H9 (cell line): ENCODE measurements around the gene SQSTM1. TPM values are rescaled to one million over a fixed set of nuclear protein-coding genes. Genes with fewer than 3 reads are reported as not detected.

Source experiments
- DNase-seq: peaks from one replicate; pipeline ENCODE4 v3.0.0-alpha.2; 2017
- H2AFZ ChIP-seq: one replicate; pipeline ENCODE4 v1.6.1; 2013; ENCODE audit warnings: mild to moderate bottlenecking, low read length, control low read depth, moderate library complexity
- H2AK5ac ChIP-seq: 2 replicates; pipeline ENCODE4 v1.6.1; 2013; ENCODE audit warnings: low read length, control low read depth, mixed read lengths; ENCODE audit not compliant: insufficient read length
- H2BK120ac ChIP-seq: one replicate; pipeline ENCODE4 v1.6.1; 2013; ENCODE audit warnings: low read depth, mild to moderate bottlenecking, low read length, control low read depth, inconsistent platforms; ENCODE audit not compliant: poor library complexity, severe bottlenecking
- H2BK12ac ChIP-seq: 2 replicates; pipeline ENCODE4 v1.6.1; 2013; ENCODE audit warnings: low read length, control low read depth, mixed read lengths, low read depth; ENCODE audit not compliant: insufficient read length
- H2BK15ac ChIP-seq: 2 replicates; pipeline ENCODE4 v1.6.1; 2013; ENCODE audit warnings: low read depth, low read length, control low read depth
- H2BK20ac ChIP-seq: one replicate; pipeline ENCODE4 v1.6.1; 2013; ENCODE audit warnings: low read depth, mild to moderate bottlenecking, low read length, control low read depth, inconsistent platforms; ENCODE audit not compliant: poor library complexity, severe bottlenecking
- H2BK5ac ChIP-seq: 2 replicates; pipeline ENCODE4 v1.6.1; 2013; ENCODE audit warnings: low read length, control low read depth, mixed read lengths; ENCODE audit not compliant: insufficient read length
- H3K14ac ChIP-seq: 2 replicates; pipeline ENCODE4 v1.6.1; 2013; ENCODE audit warnings: low read length, control low read depth; ENCODE audit not compliant: insufficient read depth
- H3K18ac ChIP-seq: 2 replicates; pipeline ENCODE4 v1.6.1; 2013; ENCODE audit warnings: low read depth, mild to moderate bottlenecking, mixed read lengths, low read length, control low read depth; ENCODE audit not compliant: insufficient read length
- H3K23ac ChIP-seq: 2 replicates; pipeline ENCODE4 v1.6.1; 2013; ENCODE audit warnings: low read length, control low read depth, mixed read lengths, low read depth; ENCODE audit not compliant: insufficient read length
- H3K23me2 ChIP-seq: 2 replicates; pipeline ENCODE4 v1.6.1; 2013; ENCODE audit warnings: low read depth, mild to moderate bottlenecking, mixed read lengths, low read length, control low read depth; ENCODE audit not compliant: insufficient read length, poor library complexity, severe bottlenecking
- H3K27ac ChIP-seq: 2 replicates; pipeline ENCODE4 v1.5.1; 2013; ENCODE audit warnings: low read length, control low read depth, mixed read lengths, low read depth; ENCODE audit not compliant: insufficient read length
- H3K27me3 ChIP-seq: 2 replicates; pipeline ENCODE4 v1.6.1; 2013; ENCODE audit warnings: low read length, control low read depth, inconsistent platforms; ENCODE audit not compliant: insufficient read depth
- H3K4ac ChIP-seq: 2 replicates; pipeline ENCODE4 v1.6.1; 2013; ENCODE audit warnings: low read depth, mild to moderate bottlenecking, control low read depth, inconsistent platforms, low read length, moderate library complexity
- H3K4me1 ChIP-seq: 2 replicates; pipeline ENCODE4 v1.6.1; 2013; ENCODE audit warnings: low read length, control low read depth, inconsistent platforms; ENCODE audit not compliant: insufficient read depth
- H3K4me2 ChIP-seq: 2 replicates; pipeline ENCODE4 v1.6.1; 2013; ENCODE audit warnings: low read length, control low read depth, mixed read lengths; ENCODE audit not compliant: insufficient read length, insufficient read depth
- H3K56ac ChIP-seq: 2 replicates; pipeline ENCODE4 v1.6.1; 2013; ENCODE audit warnings: low read depth, mild to moderate bottlenecking, mixed read lengths, low read length, control low read depth; ENCODE audit not compliant: insufficient read length
- H3K79me1 ChIP-seq: 2 replicates; pipeline ENCODE4 v1.6.1; 2013; ENCODE audit warnings: low read depth, mild to moderate bottlenecking, moderate library complexity, low read length, control low read depth, inconsistent platforms; ENCODE audit not compliant: insufficient read depth, poor library complexity, severe bottlenecking
- H3K79me2 ChIP-seq: 2 replicates; pipeline ENCODE4 v1.6.1; 2013; ENCODE audit warnings: low read length, control low read depth, inconsistent platforms; ENCODE audit not compliant: insufficient read depth
- H3K9ac ChIP-seq: 2 replicates; pipeline ENCODE4 v1.6.1; 2013; ENCODE audit warnings: low read length, control low read depth, mixed read lengths; ENCODE audit not compliant: insufficient read length; ENCODE audit errors: extremely low read depth
- H3K9me3 ChIP-seq: one replicate; pipeline ENCODE4 v1.6.1; 2013; ENCODE audit warnings: low read depth, low read length, inconsistent platforms; ENCODE audit not compliant: control insufficient read depth
- H3T11ph ChIP-seq: one replicate; pipeline ENCODE4 v1.6.1; 2013; ENCODE audit warnings: mild to moderate bottlenecking, low read length, control low read depth, inconsistent platforms
- H4K20me1 ChIP-seq: one replicate; pipeline ENCODE4 v1.6.1; 2013; ENCODE audit not compliant: control insufficient read depth, insufficient read length, insufficient read depth
- H4K5ac ChIP-seq: 2 replicates; pipeline ENCODE4 v1.6.1; 2013; ENCODE audit warnings: low read depth, mild to moderate bottlenecking, mixed read lengths, low read length, control low read depth; ENCODE audit not compliant: insufficient read length
- H4K8ac ChIP-seq: replicated peaks from 2 replicates; pipeline ENCODE4 v1.6.1; 2013; ENCODE audit warnings: low read length, control low read depth, mixed read lengths, low read depth; ENCODE audit not compliant: insufficient read length
- H4K91ac ChIP-seq: 2 replicates; pipeline ENCODE4 v1.6.1; 2013; ENCODE audit warnings: low read depth, mild to moderate bottlenecking, moderate library complexity, mixed read lengths, low read length, control low read depth; ENCODE audit not compliant: insufficient read length
- H3K27ac Mint-ChIP-seq, 3 experiments: 2 replicates in 2 of 3; 3 replicates in 1 of 3; pipeline ENCODE4 v1.8.0; 2020 to 2021; ENCODE audit warnings: mixed read lengths in 3 of 3, mild to moderate bottlenecking in 1 of 3, moderate library complexity in 1 of 3
- H3K27me3 Mint-ChIP-seq: 2 replicates; pipeline ENCODE4 v1.8.0; 2021; ENCODE audit warnings: low read depth, mild to moderate bottlenecking, moderate library complexity, mixed read lengths
- H3K36me3 Mint-ChIP-seq, 3 experiments: 2 replicates in 2 of 3; 3 replicates in 1 of 3; pipeline ENCODE4 v1.8.0; 2020 to 2021; ENCODE audit warnings: low read depth in 3 of 3, mixed read lengths in 3 of 3; ENCODE audit not compliant: insufficient read depth in 1 of 3
- H3K4me1 Mint-ChIP-seq, 2 experiments: 2 replicates each; pipeline ENCODE4 v1.8.0; 2020; ENCODE audit warnings: mixed read lengths in 2 of 2
- H3K4me3 Mint-ChIP-seq, 2 experiments: 2 replicates in 1 of 2; 3 replicates in 1 of 2; pipeline ENCODE4 v1.8.0; 2020 to 2021; ENCODE audit warnings: mild to moderate bottlenecking in 2 of 2, mixed read lengths in 2 of 2, moderate library complexity in 1 of 2
- H3K9me3 Mint-ChIP-seq, 2 experiments: 2 replicates in 1 of 2; 3 replicates in 1 of 2; pipeline ENCODE4 v1.8.0; 2020; ENCODE audit warnings: mild to moderate bottlenecking in 2 of 2, mixed read lengths in 2 of 2, moderate library complexity in 1 of 2
- CTCF ChIP-seq: fragments of 200-600 bp; sonication (generic); conservative IDR thresholded peaks from 3 replicates; pipeline ENCODE4 v1.8.0; 2021; ENCODE audit warnings: antibody characterized with exemption, mild to moderate bottlenecking
- WGBS: extraction: QIAGEN DNeasy Blood & Tissue Kit; methylation state at CpG from one replicate; pipeline ENCODE4 v1.1.7; 2013; ENCODE audit warnings: missing lambda C conversion rate, low lambda C conversion rate, mixed read lengths; ENCODE audit not compliant: insufficient read length; ENCODE audit errors: extremely low coverage; 5-methylcytosine and 5-hydroxymethylcytosine counted together
- total RNA-seq: library from RNA; stranded (reverse); gene quantifications from 2 replicates; pipeline ENCODE4 v1.2.1, GENCODE V29; 2021

Gene SQSTM1
- total RNA-seq, 1 experiment from 2014 or later = 144 TPM

- peak overlapping the region in 1 of 3 experiments; percentile 73; a peak in 2 of 7 replicates for H3K27ac Mint-ChIP-seq
- no peak for TF ChIP-seq CTCF
- no peaks in the 10 kb centered on the region; a peak in 2 of 5 replicates for H3K9me3 Mint-ChIP-seq
- H3K4me1 Mint-ChIP-seq = peaks cover 37 to 38% of the 10 kb centered on the region in 2 experiments
- no CpG with 5 or more reads among the region's 35 CpGs for WGBS
- peaks cover 13% of the 10 kb centered on the region for H3K27me3 Mint-ChIP-seq
- no peak overlapping the region for H2AFZ ChIP-seq
- no peaks in the 10 kb centered on the region for H3K27me3 ChIP-seq
- H4K91ac ChIP-seq = no peak overlapping the region
- H3T11ph ChIP-seq = no peak overlapping the region
- no peak overlapping the region for H3K27ac ChIP-seq
- H3K9me3 ChIP-seq = no peaks in the 10 kb centered on the region
- no peak overlapping the region for H3K56ac ChIP-seq
- no peak overlapping the region for H2BK5ac ChIP-seq
- no peak overlapping the region for H2AK5ac ChIP-seq
- no peak overlapping the region; the same call in 1 of the 2 replicates for H3K14ac ChIP-seq
- H3K4me1 ChIP-seq = peaks cover 3% of the 10 kb centered on the region; the same call in 1 of the 2 replicates
- no peak overlapping the region for H2BK120ac ChIP-seq
- peaks cover 10% of the 10 kb centered on the region for H3K79me1 ChIP-seq
- H2BK12ac ChIP-seq = no peak overlapping the region
- peak overlapping the region; percentile 53 for H3K18ac ChIP-seq
- H3K9ac ChIP-seq = no peak overlapping the region
- DNase-seq = peak; percentile 91
- peaks cover 9% of the 10 kb centered on the region; the same call in 1 of the 2 replicates for H3K79me2 ChIP-seq
- peaks cover 16% of the 10 kb centered on the region for H3K23me2 ChIP-seq
- peaks cover 6 to 23% (median 18%) of the 10 kb centered on the region in 3 experiments for H3K36me3 Mint-ChIP-seq
- H4K20me1 ChIP-seq = no peaks in the 10 kb centered on the region
- H2BK20ac ChIP-seq = no peak overlapping the region
- no peak overlapping the region for H4K5ac ChIP-seq
- peak overlapping the region; percentile 52 to 62 for H3K4me3 Mint-ChIP-seq
- no peak overlapping the region for H3K4ac ChIP-seq
- no peak overlapping the region for H3K23ac ChIP-seq
- H3K4me2 ChIP-seq = peak overlapping the region; percentile 23
- H4K8ac ChIP-seq = no peak overlapping the region
- no peak overlapping the region for H2BK15ac ChIP-seq
Measured at GRCh38 chr5:179818746-179819295, 1.9 kb upstream of the SQSTM1 start.
